Mucosa of gallbladder (tissue), 1 donor: ENCODE data around the gene KRTAP1-1. TPM values are rescaled to one million over a fixed set of nuclear protein-coding genes. Genes with fewer than 3 reads are reported as not detected.
"Not testable (repeated sequence)": the region's sequence is repeated elsewhere in the genome, so short reads cannot be mapped to it uniquely, and the experiment has no call there.

ENCODE experiments used
- DNase-seq: peaks from one replicate; pipeline ENCODE4 v3.0.0-alpha.2; 2020; ENCODE audit warnings: low spot score
- total RNA-seq: library from RNA; stranded (reverse); gene quantifications from one replicate; pipeline ENCODE4 v1.2.1, GENCODE V29; 2021
- donor health status: DM: no; HTN: no; CAD: no.

Gene KRTAP1-1
- total RNA-seq, 1 donor from 2014 or later = not detected

GRCh38 chr17:41012326-41013120, 28.7 kb downstream of the KRTAP1-1 start:
- DNase-seq = no peak

DNA sequence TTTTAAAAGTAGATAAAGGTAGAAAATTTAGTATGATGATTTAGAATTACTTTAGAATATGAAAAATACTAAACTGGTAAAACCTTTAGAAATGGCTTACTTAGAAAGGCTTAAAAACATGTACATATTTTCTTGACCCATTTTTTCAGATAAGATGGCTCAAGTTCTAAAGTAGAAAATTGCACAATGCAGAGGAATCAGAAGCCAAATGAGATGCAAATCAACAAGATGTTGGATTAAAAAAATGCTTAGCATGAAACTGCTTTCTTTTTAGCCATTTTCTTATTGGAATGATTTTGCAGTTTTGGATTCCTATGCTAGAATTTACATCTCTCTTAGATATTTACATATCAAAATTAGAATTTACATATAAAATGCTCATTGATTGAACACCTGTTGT, 30.8 kb downstream of the KRTAP1-1 start:
- no peak for DNase-seq

DNA sequence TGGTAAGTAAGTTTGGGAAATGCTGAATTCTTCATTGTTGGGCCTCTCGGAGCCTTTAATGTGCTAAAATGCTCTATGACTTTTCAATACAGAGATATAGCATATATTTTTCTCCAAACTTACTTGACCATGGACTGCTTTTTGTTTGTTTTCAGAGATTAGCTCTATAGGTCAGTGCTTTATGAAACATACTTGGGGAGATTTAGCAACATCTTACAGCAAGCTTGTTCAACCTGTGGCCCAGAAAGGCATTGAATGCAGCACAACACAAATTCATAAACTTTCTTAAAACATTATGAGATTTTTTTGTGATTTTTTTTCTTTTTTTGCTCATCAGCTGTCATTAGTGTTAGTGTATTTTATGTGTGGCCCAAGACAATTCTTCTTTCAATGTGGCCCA, 31.3 kb downstream of the KRTAP1-1 start:
- DNase-seq = no peak

- DNase-seq = no peak
Observed at GRCh38 chr17:41009301-41009760, 31.9 kb downstream of the KRTAP1-1 start.

DNA sequence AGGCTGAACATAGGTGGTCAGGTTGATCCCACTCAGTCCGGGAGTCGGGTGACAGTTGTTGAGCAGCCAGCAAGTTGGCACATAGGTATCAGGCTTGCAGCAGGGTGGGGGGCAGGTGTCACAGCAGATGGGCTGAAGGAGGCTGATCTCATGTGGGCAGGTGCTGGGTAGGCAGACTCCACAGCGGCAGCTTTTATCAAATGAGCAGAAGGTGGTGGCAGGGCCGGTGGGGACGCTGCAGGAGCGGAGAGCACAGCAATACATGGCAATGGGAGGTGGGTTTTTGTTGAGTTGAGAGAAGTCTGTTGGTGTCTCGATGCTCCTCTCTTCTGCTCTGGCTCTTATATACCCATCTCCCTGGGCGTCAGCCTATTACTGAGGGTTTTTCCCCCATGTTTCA, 32.4 kb downstream of the KRTAP1-1 start, which contains the start of gene KRTAP3-1:
KRTAP3-1 (minus strand) TSS at position 318 of the 400 bp plus-strand sequence; CDS start at position 264, 54 bp downstream.
- no peak for DNase-seq

GRCh38 chr17:41004397-41004796, 36.9 kb downstream of the KRTAP1-1 start:
- no peak for DNase-seq

DNA sequence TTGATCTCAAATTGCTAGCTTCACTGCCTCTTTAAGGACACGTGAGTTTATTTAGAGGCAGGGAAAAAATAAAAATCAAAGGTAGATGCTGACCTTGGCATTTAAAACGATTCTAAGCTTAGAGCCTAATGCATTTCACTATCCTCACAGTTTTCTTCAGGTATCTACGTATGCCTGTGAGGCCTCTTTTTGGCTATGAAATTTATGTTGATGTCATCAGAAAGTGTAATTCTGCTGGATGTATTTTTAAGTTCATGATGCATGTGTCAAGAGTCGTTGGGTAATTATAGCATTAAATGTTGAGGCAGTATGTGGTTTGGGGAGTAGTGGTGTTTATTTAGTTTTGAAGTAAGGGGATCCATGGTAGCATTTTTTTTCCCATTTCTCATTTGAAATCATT, 37.3 kb downstream of the KRTAP1-1 start:
- DNase-seq = no peak

DNA sequence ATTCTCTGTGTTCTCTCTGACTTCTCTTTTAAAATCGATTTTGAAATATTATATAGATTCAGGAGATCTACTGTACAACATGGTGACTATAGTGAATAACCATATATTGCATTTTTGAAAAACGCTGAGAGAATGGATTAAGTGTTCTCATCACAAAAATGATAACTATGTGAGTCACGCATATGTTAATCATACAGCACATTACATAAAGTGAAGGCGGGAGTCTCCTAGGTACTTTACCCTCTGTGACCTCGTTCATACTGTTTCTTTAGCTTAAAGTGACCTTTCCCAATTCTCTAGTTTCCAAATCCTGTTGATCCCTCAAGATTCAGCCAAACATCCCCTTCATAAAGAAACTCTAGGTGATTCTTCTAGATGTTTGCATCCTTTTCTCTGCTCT, 38.4 kb downstream of the KRTAP1-1 start:
- no peak for DNase-seq

GRCh38 chr17:41001795-41002194, 39.5 kb downstream of the KRTAP1-1 start:
- no peak for DNase-seq

DNA sequence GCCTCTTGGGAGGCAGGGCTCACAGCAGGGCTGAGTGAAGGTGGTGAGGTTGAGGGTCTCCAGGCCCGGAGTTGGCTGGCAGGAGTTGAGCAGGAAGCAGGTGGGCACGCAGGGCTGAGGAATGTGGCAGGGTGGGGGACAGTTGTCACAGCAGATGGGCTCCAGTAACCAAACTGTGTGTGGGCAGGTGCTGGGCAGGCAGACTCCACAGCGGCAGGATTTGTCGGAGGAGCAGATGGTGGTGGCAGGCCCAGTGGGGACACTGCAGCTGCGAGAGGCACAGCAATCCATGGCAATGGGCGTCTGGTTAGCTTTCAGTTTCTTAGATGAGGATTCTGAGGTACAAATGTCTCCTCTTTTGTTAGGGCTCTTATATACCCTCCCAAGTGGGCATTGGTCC, 41.7 kb downstream of the KRTAP1-1 start, which contains the start of gene KRTAP3-2:
KRTAP3-2 (minus strand) TSS at position 344 of the 400 bp plus-strand sequence; CDS start at position 291, 53 bp downstream.
- DNase-seq = not testable (repeated sequence)

DNA sequence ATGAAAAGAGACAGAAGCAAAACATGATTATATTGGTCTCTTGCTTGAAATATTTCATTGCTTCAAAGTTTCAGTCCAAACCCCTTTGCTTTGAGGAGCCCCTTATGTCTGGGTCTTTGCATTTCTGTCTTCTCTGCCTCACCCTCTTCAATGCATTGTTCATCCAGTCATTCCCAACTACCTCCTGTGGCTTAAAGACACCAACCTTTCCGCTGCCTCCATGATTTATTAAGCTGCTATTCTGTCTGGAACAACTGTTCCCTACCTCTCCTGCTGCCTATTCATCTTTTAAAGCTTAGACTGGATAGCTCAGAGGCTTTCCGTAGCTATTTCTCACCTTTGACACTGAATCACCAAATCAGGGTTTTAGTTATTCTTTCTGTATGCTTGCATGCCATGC, 43.9 kb downstream of the KRTAP1-1 start:
- no peak for DNase-seq

- no peak for DNase-seq
Observed at GRCh38 chr17:40996829-40997228, 44.4 kb downstream of the KRTAP1-1 start.

- no peak for DNase-seq
Observed at GRCh38 chr17:40995116-40995515, 46.1 kb downstream of the KRTAP1-1 start.

DNA sequence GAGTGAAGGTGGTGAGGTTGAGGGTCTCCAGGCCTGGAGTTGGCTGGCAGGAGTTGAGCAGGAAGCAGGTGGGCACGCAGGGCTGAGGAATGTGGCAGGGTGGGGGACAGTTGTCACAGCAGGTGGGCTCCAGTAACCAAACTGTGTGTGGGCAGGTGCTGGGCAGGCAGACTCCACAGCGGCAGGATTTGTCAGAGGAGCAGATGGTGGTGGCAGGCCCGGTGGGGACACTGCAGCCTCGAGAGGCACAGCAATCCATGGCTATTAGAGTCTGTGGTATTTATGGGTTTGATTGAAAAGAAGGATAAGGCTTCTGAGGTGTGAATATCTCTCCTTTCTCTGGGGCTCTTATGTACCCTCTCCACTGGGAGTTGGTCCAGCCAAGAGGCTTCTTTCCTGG, 47.4 kb downstream of the KRTAP1-1 start, which contains the start of gene KRTAP3-3:
KRTAP3-3 (minus strand) TSS at position 326 of the 400 bp plus-strand sequence; CDS start at position 259, 67 bp downstream.
- no peak for DNase-seq

DNA sequence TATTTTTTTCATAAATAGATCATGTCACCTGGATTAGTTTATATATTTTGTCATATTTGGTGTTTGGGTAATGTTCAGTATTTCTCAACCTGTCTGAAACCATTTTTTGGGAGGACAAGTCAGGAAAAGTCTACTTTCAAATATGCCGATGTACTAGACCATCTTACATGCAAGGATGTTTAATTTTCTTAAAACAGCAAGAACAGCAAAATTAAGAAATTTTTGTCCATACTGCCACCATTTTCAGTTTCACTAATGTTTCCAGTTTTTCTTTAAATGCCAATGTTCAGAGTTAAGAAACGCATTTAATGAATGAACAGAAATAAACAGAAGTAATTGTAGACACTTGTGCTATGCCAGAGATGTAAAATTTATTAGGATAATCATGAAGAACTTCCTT, 48.2 kb downstream of the KRTAP1-1 start:
- no peak for DNase-seq

DNA sequence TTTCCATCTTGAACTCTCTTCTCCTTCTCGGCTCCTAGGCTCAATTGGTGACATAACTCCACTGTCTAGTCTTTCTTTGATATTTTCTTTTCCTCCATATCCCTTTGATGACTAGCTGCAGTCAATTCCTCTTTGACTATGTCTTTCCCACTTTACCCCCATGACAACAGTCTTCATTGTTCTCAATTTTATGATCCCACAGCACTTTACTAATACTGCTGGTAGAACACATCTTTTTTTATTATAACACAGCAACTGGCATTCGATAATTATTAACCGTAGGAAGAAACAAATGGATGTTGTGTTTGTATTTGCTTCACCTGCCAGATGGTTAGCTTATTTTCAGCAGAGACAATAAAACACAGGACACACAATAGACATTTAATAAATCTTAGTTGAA, 48.6 kb downstream of the KRTAP1-1 start:
- no peak for DNase-seq

Other genes with a start within 250 kb of the KRTAP1-1 start
- not detected for gene KRT28, start 241.5 kb downstream of the KRTAP1-1 start, total RNA-seq
- 30.1 TPM for gene KRT10, start 218.8 kb downstream of the KRTAP1-1 start, total RNA-seq
- gene KRT12, start 174.2 kb downstream of the KRTAP1-1 start, total RNA-seq = not detected
- gene KRT20, start 156.2 kb downstream of the KRTAP1-1 start, total RNA-seq = 0.32 TPM
- gene KRT23, start 103.8 kb downstream of the KRTAP1-1 start, total RNA-seq = 7.0 TPM
- gene KRT39, start 74.5 kb downstream of the KRTAP1-1 start, total RNA-seq = not detected
- not detected for gene KRT40, start 57.1 kb downstream of the KRTAP1-1 start, total RNA-seq
- gene KRTAP3-3, start 47.3 kb downstream of the KRTAP1-1 start, total RNA-seq = not detected
- gene KRTAP3-2, start 41.5 kb downstream of the KRTAP1-1 start, total RNA-seq = not detected
- gene KRTAP3-1, start 32.3 kb downstream of the KRTAP1-1 start, total RNA-seq = not detected
- gene KRTAP1-5, start 14.2 kb downstream of the KRTAP1-1 start, total RNA-seq = not detected
- not detected for gene KRTAP1-4, start 11.3 kb downstream of the KRTAP1-1 start, total RNA-seq
- gene KRTAP1-3, start 6.6 kb downstream of the KRTAP1-1 start, total RNA-seq = not detected
- not detected for gene KRTAP2-1, start 5.9 kb upstream of the KRTAP1-1 start, total RNA-seq
- not detected for gene KRTAP2-2, start 13.8 kb upstream of the KRTAP1-1 start, total RNA-seq
- gene KRTAP2-3, start 18.7 kb upstream of the KRTAP1-1 start, total RNA-seq = not detected
- not detected for gene KRTAP2-4, start 24.4 kb upstream of the KRTAP1-1 start, total RNA-seq
- gene KRTAP4-7, start 42.7 kb upstream of the KRTAP1-1 start, total RNA-seq = not detected
- not detected for gene KRTAP4-8, start 56.7 kb upstream of the KRTAP1-1 start, total RNA-seq
- gene KRTAP4-16, start 60.8 kb upstream of the KRTAP1-1 start, total RNA-seq = not detected
- not detected for gene KRTAP4-9, start 63.9 kb upstream of the KRTAP1-1 start, total RNA-seq
- not detected for gene KRTAP4-11, start 76.9 kb upstream of the KRTAP1-1 start, total RNA-seq
- gene KRTAP4-12, start 82.7 kb upstream of the KRTAP1-1 start, total RNA-seq = not detected
- gene KRTAP4-6, start 99.1 kb upstream of the KRTAP1-1 start, total RNA-seq = not detected
- gene KRTAP4-5, start 108.4 kb upstream of the KRTAP1-1 start, total RNA-seq = not detected
- not detected for gene KRTAP4-4, start 119.3 kb upstream of the KRTAP1-1 start, total RNA-seq
- gene KRTAP4-3, start 126.8 kb upstream of the KRTAP1-1 start, total RNA-seq = not detected
- not detected for gene KRTAP4-2, start 136.8 kb upstream of the KRTAP1-1 start, total RNA-seq
- not detected for gene KRTAP4-1, start 143.5 kb upstream of the KRTAP1-1 start, total RNA-seq
- gene KRTAP9-1, start 148.4 kb upstream of the KRTAP1-1 start, total RNA-seq = not detected
- gene KRTAP9-2, start 185.2 kb upstream of the KRTAP1-1 start, total RNA-seq = not detected
- gene KRTAP9-3, start 191.0 kb upstream of the KRTAP1-1 start, total RNA-seq = not detected
- gene KRTAP9-8, start 196.5 kb upstream of the KRTAP1-1 start, total RNA-seq = not detected
- gene KRTAP9-4, start 208.2 kb upstream of the KRTAP1-1 start, total RNA-seq = not detected
- not detected for gene KRTAP9-9, start 213.9 kb upstream of the KRTAP1-1 start, total RNA-seq
- gene KRTAP9-6, start 223.9 kb upstream of the KRTAP1-1 start, total RNA-seq = not detected
- not detected for gene KRTAP9-7, start 234.2 kb upstream of the KRTAP1-1 start, total RNA-seq